Hepatocyte (in vitro differentiated cells): ENCODE results near the gene PLGRKT. TPM values are rescaled to one million over a fixed set of nuclear protein-coding genes. Genes with fewer than 3 reads are reported as not detected.

Source experiments
- DNase-seq: peaks from one replicate; pipeline ENCODE4 v3.0.0-alpha.2; 2016; ENCODE audit warnings: low spot score
- H2AFZ ChIP-seq: fragments of 200-600 bp; sonication (generic); 2 replicates; pipeline ENCODE4 v1.6.0; 2016; ENCODE audit warnings: antibody characterized with exemption, mild to moderate bottlenecking
- H3K27ac ChIP-seq: fragments of 200-600 bp; sonication (generic); 2 replicates; pipeline ENCODE4 v1.5.1; 2016; ENCODE audit warnings: mild to moderate bottlenecking
- H3K27me3 ChIP-seq: fragments of 200-600 bp; sonication (generic); 2 replicates; pipeline ENCODE4 v1.6.1; 2016
- H3K36me3 ChIP-seq: fragments of 200-600 bp; sonication (generic); replicated peaks from 2 replicates; pipeline ENCODE4 v1.5.1; 2016; ENCODE audit warnings: low read depth; ENCODE audit not compliant: insufficient read depth
- H3K4me1 ChIP-seq: fragments of 200-600 bp; sonication (generic); 2 replicates; pipeline ENCODE4 v1.5.1; 2016; ENCODE audit warnings: mild to moderate bottlenecking, moderate library complexity; ENCODE audit not compliant: insufficient read depth
- H3K4me2 ChIP-seq: fragments of 200-600 bp; sonication (generic); 2 replicates; pipeline ENCODE4 v1.6.0; 2016
- H3K4me3 ChIP-seq: fragments of 200-600 bp; sonication (generic); 2 replicates; pipeline ENCODE4 v1.5.1; 2016; ENCODE audit warnings: mild to moderate bottlenecking
- H3K79me2 ChIP-seq: fragments of 200-600 bp; sonication (generic); 2 replicates; pipeline ENCODE4 v1.6.0; 2017; ENCODE audit warnings: mild to moderate bottlenecking
- H3K9me2 ChIP-seq: fragments of 200-600 bp; sonication (generic); replicated peaks from 2 replicates; pipeline ENCODE4 v1.6.0; 2017; ENCODE audit warnings: mild to moderate bottlenecking; ENCODE audit not compliant: insufficient read depth
- H3K9me3 ChIP-seq: fragments of 200-600 bp; sonication (generic); 2 replicates; pipeline ENCODE4 v1.5.1; 2016; ENCODE audit warnings: low read depth, mild to moderate bottlenecking
- H4K20me1 ChIP-seq: fragments of 200-600 bp; sonication (generic); 2 replicates; pipeline ENCODE4 v1.6.0; 2016; ENCODE audit warnings: mild to moderate bottlenecking; ENCODE audit not compliant: insufficient read depth, poor library complexity, severe bottlenecking
- EZH2 ChIP-seq: fragments of 200-600 bp; sonication (generic); IDR thresholded peaks from 2 replicates; pipeline ENCODE4 v1.6.1; 2016; ENCODE audit warnings: antibody characterized with exemption, mild to moderate bottlenecking, borderline replicate concordance
- EZH2phosphoT487 ChIP-seq: fragments of 200-600 bp; sonication (generic); IDR thresholded peaks from one replicate; pipeline ENCODE4 v1.6.1; 2018; ENCODE audit warnings: antibody characterized with exemption, mild to moderate bottlenecking, low read depth, moderate library complexity; ENCODE audit not compliant: unreplicated experiment, severe bottlenecking
- WGBS: methylation state at CpG from one replicate; pipeline ENCODE4 v1.1.6; 2016; ENCODE audit warnings: low lambda C conversion rate; ENCODE audit errors: missing lambda C conversion rate; 5-methylcytosine and 5-hydroxymethylcytosine counted together
- polyA plus RNA-seq: library from polyadenylated mRNA; unstranded; fragments of >200 nt; fragmentation: Nextera tagmentation; extraction: Ambion mirVana; gene quantifications from 2 replicates; pipeline ENCODE4 v1.2.1, GENCODE V29; 2016
- total RNA-seq: library from RNA; depleted of rRNA; stranded (reverse); fragments of >200 nt; gene quantifications from 2 replicates; pipeline ENCODE4 v1.2.3, GENCODE V29; 2014
- TF ChIP-seq, protein P1 (sequence below): fragments of 200-600 bp; sonication (generic); IDR thresholded peaks from 2 replicates; pipeline ENCODE4 v1.5.1; 2016; ENCODE audit warnings: antibody characterized with exemption, mild to moderate bottlenecking; ENCODE audit not compliant: poor library complexity

Gene PLGRKT
- total and polyA plus RNA-seq, 2 experiments from 2014 or later = 13.6 to 18.0 TPM

DNA sequence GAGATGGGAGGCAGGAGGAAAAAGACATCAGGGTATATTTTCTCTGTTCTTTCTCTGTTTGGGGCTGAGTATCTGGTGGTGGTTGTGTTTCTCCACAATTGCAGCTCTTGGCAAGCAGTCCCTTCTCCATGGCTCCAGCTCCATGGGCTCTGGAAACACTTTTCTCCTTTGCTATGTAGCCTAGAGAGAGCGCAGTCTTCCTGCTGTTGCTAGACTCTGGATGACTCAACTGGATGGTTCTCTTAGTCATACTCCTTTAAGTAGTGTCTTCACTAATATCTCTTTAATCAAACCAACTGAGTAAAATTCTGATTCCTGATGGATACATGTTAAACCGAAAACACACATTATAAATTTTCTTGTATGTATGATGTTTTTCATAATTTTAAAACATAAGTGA lies 3.3 kb upstream of the PLGRKT start:
- no peak overlapping the region for H3K4me2 ChIP-seq
- no peaks in the 10 kb centered on the region for H3K79me2 ChIP-seq
- no peak overlapping the region for H2AFZ ChIP-seq
- H3K36me3 ChIP-seq = no peaks in the 10 kb centered on the region
- H3K9me2 ChIP-seq = no peaks in the 10 kb centered on the region
- no peak for DNase-seq
- no peaks in the 10 kb centered on the region for H3K9me3 ChIP-seq
- no peak for TF ChIP-seq EZH2phosphoT487
- TF ChIP-seq, protein P1, sequence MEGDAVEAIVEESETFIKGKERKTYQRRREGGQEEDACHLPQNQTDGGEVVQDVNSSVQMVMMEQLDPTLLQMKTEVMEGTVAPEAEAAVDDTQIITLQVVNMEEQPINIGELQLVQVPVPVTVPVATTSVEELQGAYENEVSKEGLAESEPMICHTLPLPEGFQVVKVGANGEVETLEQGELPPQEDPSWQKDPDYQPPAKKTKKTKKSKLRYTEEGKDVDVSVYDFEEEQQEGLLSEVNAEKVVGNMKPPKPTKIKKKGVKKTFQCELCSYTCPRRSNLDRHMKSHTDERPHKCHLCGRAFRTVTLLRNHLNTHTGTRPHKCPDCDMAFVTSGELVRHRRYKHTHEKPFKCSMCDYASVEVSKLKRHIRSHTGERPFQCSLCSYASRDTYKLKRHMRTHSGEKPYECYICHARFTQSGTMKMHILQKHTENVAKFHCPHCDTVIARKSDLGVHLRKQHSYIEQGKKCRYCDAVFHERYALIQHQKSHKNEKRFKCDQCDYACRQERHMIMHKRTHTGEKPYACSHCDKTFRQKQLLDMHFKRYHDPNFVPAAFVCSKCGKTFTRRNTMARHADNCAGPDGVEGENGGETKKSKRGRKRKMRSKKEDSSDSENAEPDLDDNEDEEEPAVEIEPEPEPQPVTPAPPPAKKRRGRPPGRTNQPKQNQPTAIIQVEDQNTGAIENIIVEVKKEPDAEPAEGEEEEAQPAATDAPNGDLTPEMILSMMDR = no peak
- no peak for TF ChIP-seq EZH2
- 100% methylated on average over 2 of the region's 2 CpGs for WGBS
- peaks cover 14% of the 10 kb centered on the region for H3K4me1 ChIP-seq
- no peaks in the 10 kb centered on the region for H4K20me1 ChIP-seq
- H3K27me3 ChIP-seq = no peaks in the 10 kb centered on the region
- no peak overlapping the region for H3K27ac ChIP-seq
- H3K4me3 ChIP-seq = no peak overlapping the region

DNA sequence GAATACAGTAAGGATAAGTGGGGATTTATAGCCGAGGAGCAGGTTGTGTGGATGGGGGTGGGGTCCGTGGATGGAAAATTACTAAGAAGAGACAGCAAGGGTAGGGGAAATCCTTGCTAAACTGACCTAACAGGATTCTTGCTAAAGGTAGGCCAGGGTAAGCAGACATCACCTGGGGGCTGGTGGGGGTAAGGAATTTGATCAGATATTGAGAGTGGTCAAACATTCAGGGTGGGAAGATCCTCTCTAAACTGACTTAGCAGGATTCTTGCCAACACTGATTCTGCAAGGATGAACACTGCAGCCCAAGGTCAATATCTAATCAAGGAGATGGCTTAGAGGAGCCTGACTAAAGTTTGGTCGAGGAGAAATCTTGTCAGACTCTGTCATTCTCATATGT lies 2.7 kb upstream of the PLGRKT start:
- no peak for DNase-seq
- no peaks in the 10 kb centered on the region for H4K20me1 ChIP-seq
- no peak overlapping the region for H3K27ac ChIP-seq
- H3K27me3 ChIP-seq = no peaks in the 10 kb centered on the region
- H3K4me2 ChIP-seq = no peak overlapping the region
- peaks cover 14% of the 10 kb centered on the region for H3K4me1 ChIP-seq
- H3K79me2 ChIP-seq = no peaks in the 10 kb centered on the region
- no peaks in the 10 kb centered on the region for H3K36me3 ChIP-seq
- H3K9me2 ChIP-seq = no peaks in the 10 kb centered on the region
- WGBS = 63% methylated on average over 3 of the region's 3 CpGs
- no peak overlapping the region for H3K4me3 ChIP-seq
- H2AFZ ChIP-seq = no peak overlapping the region
- TF ChIP-seq, protein P1 = no peak
- TF ChIP-seq EZH2 = no peak
- no peak for TF ChIP-seq EZH2phosphoT487
- no peaks in the 10 kb centered on the region for H3K9me3 ChIP-seq

DNA sequence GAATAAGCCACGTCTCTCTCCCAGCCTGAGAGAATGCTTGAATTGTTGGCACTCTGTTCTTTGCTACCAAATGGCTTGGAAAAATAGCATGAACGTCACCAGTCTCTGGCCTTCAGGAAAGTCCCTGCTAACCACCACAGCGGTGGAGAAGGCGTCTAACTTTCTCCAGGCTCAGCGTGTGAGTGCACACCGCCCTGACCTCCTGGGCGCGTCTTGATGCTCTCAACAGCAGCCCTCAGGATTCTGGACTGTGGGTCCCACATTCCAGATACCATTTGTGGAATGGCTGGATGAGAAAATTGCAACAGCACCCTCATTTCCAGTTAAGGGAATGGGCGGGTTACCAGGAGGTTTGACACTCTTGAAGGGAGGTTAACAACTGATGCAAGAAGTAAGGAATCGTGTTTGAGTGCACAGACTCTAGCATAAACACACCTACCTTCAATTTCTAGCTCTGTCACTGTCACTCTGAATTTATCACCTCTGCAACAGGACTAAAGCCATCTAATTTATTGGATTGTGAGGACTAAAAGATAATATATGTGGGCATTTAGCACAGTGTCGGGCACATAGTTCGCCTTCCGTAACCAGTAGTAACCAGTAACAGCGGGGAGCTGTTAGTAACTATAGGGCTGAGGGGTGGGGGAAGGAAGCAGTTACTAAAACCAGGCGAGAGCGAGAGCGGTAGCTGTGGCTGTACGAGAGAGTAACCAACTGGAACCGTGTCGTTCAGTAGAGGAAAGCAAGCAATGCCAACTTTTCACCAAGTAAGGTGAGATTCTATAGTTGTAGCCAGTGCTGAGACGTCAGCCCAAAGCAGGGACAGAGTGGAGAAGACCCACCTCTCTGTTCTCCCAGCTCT lies 807 bp upstream of the PLGRKT start:
- Histone ChIP-seq H3K4me3 (peak overlapping the region; percentile 29), H3K27me3 (no peaks in the 10 kb centered on the region), H3K79me2 (no peaks in the 10 kb centered on the region), H3K4me2 (peak overlapping the region; percentile 76), H3K9me2 (no peaks in the 10 kb centered on the region), H2AFZ (peak overlapping the region; percentile 96), H3K27ac (peak overlapping the region; percentile 94), H4K20me1 (no peaks in the 10 kb centered on the region), H3K9me3 (no peaks in the 10 kb centered on the region), H3K4me1 (peaks cover 14% of the 10 kb centered on the region), H3K36me3 (no peaks in the 10 kb centered on the region)
- 84% methylated on average over 21 of the region's 21 CpGs for WGBS
- TF ChIP-seq EZH2phosphoT487 (no peak), EZH2 (no peak)
- TF ChIP-seq, protein P1 = no peak
- peak; percentile 18 for DNase-seq
